Ramos (cell line): Measurements from ENCODE around the gene CAPZB.

Experiments used
- in situ Hi-C: fragments of 300-500 bp; cut with MboI; formaldehyde crosslinking; loops from one replicate; pipeline ENCODE4 v1.14.3; 2022; ENCODE audit warnings: low sequenced_read_pairs; ENCODE audit not compliant: unreplicated experiment

The CAPZB gene

GRCh38 chr1:19341201-19342061, 143.9 kb downstream of the CAPZB start:
- in situ Hi-C loops, result loop anchor here (5.0 kb wide), 1 partner anchor 241 kb away; no protein-coding TSS in a partner anchor

GRCh38 chr1:19340387-19340937, 144.9 kb downstream of the CAPZB start:
- in situ Hi-C loops, result loop anchor here (5.0 kb wide), 1 partner anchor 242 kb away; no protein-coding TSS in a partner anchor

GRCh38 chr1:19339214-19339861, 146.0 kb downstream of the CAPZB start:
- in situ Hi-C loops, result no loop called here

GRCh38 chr1:19338323-19338762, 147.0 kb downstream of the CAPZB start:
- in situ Hi-C loops, result no loop called here

- in situ Hi-C loops, result no loop called here
Measured at GRCh38 chr1:19337289-19337688, 148.1 kb downstream of the CAPZB start.

- in situ Hi-C loops, result no loop called here
Measured at GRCh38 chr1:19336543-19336942, 148.8 kb downstream of the CAPZB start.

GRCh38 chr1:19333587-19334354, 151.6 kb downstream of the CAPZB start:
- in situ Hi-C loops, result no loop called here

- in situ Hi-C loops, result no loop called here
Measured at GRCh38 chr1:19332832-19333231, 152.5 kb downstream of the CAPZB start.

- in situ Hi-C loops, result no loop called here
Measured at GRCh38 chr1:19331262-19331878, 154.0 kb downstream of the CAPZB start.

GRCh38 chr1:19330449-19331135, 154.7 kb downstream of the CAPZB start:
- in situ Hi-C loops, result no loop called here

GRCh38 chr1:19329611-19330010, 155.7 kb downstream of the CAPZB start:
- in situ Hi-C loops, result no loop called here

GRCh38 chr1:19329188-19329587, 156.2 kb downstream of the CAPZB start:
- in situ Hi-C loops, result no loop called here

- in situ Hi-C loops, result no loop called here
Measured at GRCh38 chr1:19328486-19328885, 156.9 kb downstream of the CAPZB start.

GRCh38 chr1:19327736-19328135, 157.6 kb downstream of the CAPZB start:
- in situ Hi-C loops, result no loop called here

- in situ Hi-C loops, result no loop called here
Measured at GRCh38 chr1:19327301-19327700, 158.0 kb downstream of the CAPZB start.

GRCh38 chr1:19326748-19327065, 158.6 kb downstream of the CAPZB start:
- in situ Hi-C loops, result no loop called here

GRCh38 chr1:19325958-19326747, 159.2 kb downstream of the CAPZB start:
- in situ Hi-C loops, result no loop called here

- in situ Hi-C loops, result no loop called here
Measured at GRCh38 chr1:19325368-19325957, 159.9 kb downstream of the CAPZB start.

GRCh38 chr1:19324665-19324990, 160.7 kb downstream of the CAPZB start:
- in situ Hi-C loops, result no loop called here
